DND-41 (cell line): ENCODE results near the gene EXOC3.

Experiments used
- EZH2 ChIP-seq: IDR thresholded peaks from 3 replicates; pipeline ENCODE4 v1.6.1; 2012; ENCODE audit warnings: borderline replicate concordance, low read depth, mild to moderate bottlenecking, moderate library complexity, low read length, inconsistent platforms; ENCODE audit not compliant: severe bottlenecking
- TF ChIP-seq, protein P1 (sequence below): IDR thresholded peaks from 2 replicates; pipeline ENCODE4 v1.5.1; 2012; ENCODE audit warnings: borderline replicate concordance, low read length, moderate library complexity, mild to moderate bottlenecking; ENCODE audit not compliant: poor library complexity, severe bottlenecking; ENCODE audit errors: extremely low read depth

DNA sequence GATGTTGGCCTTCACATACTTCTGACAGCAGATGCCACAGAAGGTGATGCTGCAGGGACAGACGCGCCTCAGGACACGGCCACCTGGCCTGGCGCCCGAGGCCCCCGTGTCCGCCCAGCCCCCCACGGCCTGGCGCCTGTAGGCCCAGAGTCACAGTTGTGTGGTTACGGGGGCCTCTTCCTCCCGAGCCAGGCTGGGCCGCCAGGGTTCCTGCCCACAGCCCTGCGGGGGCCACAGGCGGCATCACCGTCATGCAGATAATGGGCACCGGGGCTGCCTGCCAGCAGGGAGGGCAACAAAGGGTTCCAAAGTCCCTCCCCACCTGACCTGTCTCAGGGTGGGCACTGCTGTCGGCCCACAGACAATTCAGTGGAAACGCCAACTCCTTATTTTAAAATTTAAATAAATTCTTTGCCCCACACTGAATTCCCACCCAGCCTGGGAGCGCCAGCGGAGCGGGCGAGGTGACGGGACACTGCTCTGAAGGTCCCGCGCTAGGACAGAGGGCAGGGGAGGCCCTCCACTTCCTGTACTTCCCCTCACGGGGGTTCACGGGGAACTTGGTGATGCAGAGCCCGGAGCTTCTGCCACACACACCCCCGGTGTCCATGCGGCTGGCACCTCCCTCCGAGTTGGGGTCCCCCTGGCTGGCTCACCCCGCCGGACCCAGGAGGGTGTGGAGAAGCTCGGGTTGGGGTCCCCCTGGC is 40.6 kb downstream of the EXOC3 start:
- TF ChIP-seq, protein P1, sequence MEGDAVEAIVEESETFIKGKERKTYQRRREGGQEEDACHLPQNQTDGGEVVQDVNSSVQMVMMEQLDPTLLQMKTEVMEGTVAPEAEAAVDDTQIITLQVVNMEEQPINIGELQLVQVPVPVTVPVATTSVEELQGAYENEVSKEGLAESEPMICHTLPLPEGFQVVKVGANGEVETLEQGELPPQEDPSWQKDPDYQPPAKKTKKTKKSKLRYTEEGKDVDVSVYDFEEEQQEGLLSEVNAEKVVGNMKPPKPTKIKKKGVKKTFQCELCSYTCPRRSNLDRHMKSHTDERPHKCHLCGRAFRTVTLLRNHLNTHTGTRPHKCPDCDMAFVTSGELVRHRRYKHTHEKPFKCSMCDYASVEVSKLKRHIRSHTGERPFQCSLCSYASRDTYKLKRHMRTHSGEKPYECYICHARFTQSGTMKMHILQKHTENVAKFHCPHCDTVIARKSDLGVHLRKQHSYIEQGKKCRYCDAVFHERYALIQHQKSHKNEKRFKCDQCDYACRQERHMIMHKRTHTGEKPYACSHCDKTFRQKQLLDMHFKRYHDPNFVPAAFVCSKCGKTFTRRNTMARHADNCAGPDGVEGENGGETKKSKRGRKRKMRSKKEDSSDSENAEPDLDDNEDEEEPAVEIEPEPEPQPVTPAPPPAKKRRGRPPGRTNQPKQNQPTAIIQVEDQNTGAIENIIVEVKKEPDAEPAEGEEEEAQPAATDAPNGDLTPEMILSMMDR: no peak
- no peak for TF ChIP-seq EZH2
